HepG2 (cell line): ENCODE results near the gene POLRMT. TPM values are rescaled to one million over a fixed set of nuclear protein-coding genes. Genes with fewer than 3 reads are reported as not detected.

Source experiments
- HDAC1 ChIP-seq: sonication (generic); formaldehyde crosslinking; IDR thresholded peaks from 2 replicates; pipeline ENCODE4 v1.5.1; 2020; ENCODE audit warnings: mild to moderate bottlenecking, missing genetic modification reagents
- KDM3A ChIP-seq: IDR thresholded peaks from 2 replicates; pipeline ENCODE4 v1.6.1; 2018; ENCODE audit warnings: low read depth, missing compliant biosample characterization
- PCBP1 ChIP-seq: fragments of 200-400 bp; formaldehyde crosslinking; IDR thresholded peaks from 2 replicates; pipeline ENCODE4 v1.6.1; 2017; ENCODE audit warnings: mild to moderate bottlenecking, low read depth, low read length, borderline replicate concordance
- POLR2AphosphoS5 ChIP-seq: IDR thresholded peaks from 2 replicates; pipeline ENCODE4 v1.6.1; 2012; ENCODE audit warnings: low read depth, low read length
- PRPF4 ChIP-seq: fragments of 200-400 bp; formaldehyde crosslinking; IDR thresholded peaks from 2 replicates; pipeline ENCODE4 v1.6.1; 2016; ENCODE audit warnings: low read length, low read depth; ENCODE audit not compliant: poor library complexity, severe bottlenecking
- REXO4 ChIP-seq: sonication (generic); formaldehyde crosslinking; IDR thresholded peaks from 2 replicates; pipeline ENCODE4 v1.8.0; 2022; ENCODE audit warnings: missing genetic modification reagents, mild to moderate bottlenecking, borderline replicate concordance
- SOX5 ChIP-seq: IDR thresholded peaks from 2 replicates; pipeline ENCODE4 v1.6.1; 2016; ENCODE audit warnings: borderline replicate concordance
- TEAD3 ChIP-seq: optimal IDR thresholded peaks from 2 replicates; pipeline ENCODE3; 2016; ENCODE audit warnings: borderline replicate concordance
- ZBED4 ChIP-seq: sonication (generic); formaldehyde crosslinking; IDR thresholded peaks from 2 replicates; pipeline ENCODE4 v1.4.0; 2020; ENCODE audit warnings: missing genetic modification reagents, borderline replicate concordance
- ZBTB10 ChIP-seq: sonication (generic); formaldehyde crosslinking; IDR thresholded peaks from 2 replicates; pipeline ENCODE4 v1.4.0; 2020; ENCODE audit warnings: missing genetic modification reagents, borderline replicate concordance
- ZBTB34 ChIP-seq: sonication (generic); formaldehyde crosslinking; IDR thresholded peaks from 2 replicates; pipeline ENCODE4 v1.8.0; 2022; ENCODE audit warnings: mild to moderate bottlenecking, missing genetic modification reagents
- ZFYVE20 ChIP-seq: sonication (generic); formaldehyde crosslinking; IDR thresholded peaks from 2 replicates; pipeline ENCODE4 v1.8.0; 2023; ENCODE audit warnings: low read depth, mild to moderate bottlenecking, moderate library complexity, missing genetic modification reagents, borderline replicate concordance
- ZNF333 ChIP-seq: sonication (generic); formaldehyde crosslinking; IDR thresholded peaks from 2 replicates; pipeline ENCODE4 v1.4.0; 2020; ENCODE audit warnings: mild to moderate bottlenecking, missing genetic modification reagents, borderline replicate concordance
- ZNF354B ChIP-seq: sonication (generic); formaldehyde crosslinking; IDR thresholded peaks from 2 replicates; pipeline ENCODE4 v1.8.0; 2022; ENCODE audit warnings: mild to moderate bottlenecking, missing genetic modification reagents
- ZNF432 ChIP-seq: sonication (generic); formaldehyde crosslinking; IDR thresholded peaks from 2 replicates; pipeline ENCODE4 v1.5.0; 2020; ENCODE audit warnings: missing genetic modification reagents, mild to moderate bottlenecking, borderline replicate concordance
- ZNF451 ChIP-seq: sonication (generic); formaldehyde crosslinking; IDR thresholded peaks from 2 replicates; pipeline ENCODE4 v1.5.0; 2020; ENCODE audit warnings: mild to moderate bottlenecking, missing genetic modification reagents
- ZNF557 ChIP-seq: sonication (generic); formaldehyde crosslinking; IDR thresholded peaks from 2 replicates; pipeline ENCODE4 v1.4.0; 2020; ENCODE audit warnings: missing genetic modification reagents
- ZNF841 ChIP-seq: sonication (generic); formaldehyde crosslinking; IDR thresholded peaks from 2 replicates; pipeline ENCODE4 v1.8.1; 2023; ENCODE audit warnings: missing genetic modification reagents, borderline replicate concordance
- ZSCAN5A ChIP-seq: sonication (generic); formaldehyde crosslinking; IDR thresholded peaks from 2 replicates; pipeline ENCODE4 v1.8.0; 2022; ENCODE audit warnings: mild to moderate bottlenecking, missing genetic modification reagents, borderline replicate concordance
- polyA plus RNA-seq, 8 experiments: library from polyadenylated mRNA; depleted of rRNA in 3 of 8; stranded (reverse) in 7 of 8; unstranded in 1 of 8; fragments of >200 nt; fragmentation: Illumina TruSeq in 4 of 8; extraction: Trizol in 4 of 8; gene quantifications; 2 replicates each; pipeline versions ENCODE4 v1.2.1 to v1.2.3, GENCODE V29; 2011 to 2016; ENCODE audit warnings: low read depth in 4 of 8, missing spikeins in 1 of 8, mixed read lengths in 1 of 8; ENCODE audit not compliant: insufficient read depth in 1 of 8
- total RNA-seq, 5 experiments: library from RNA; depleted of rRNA; stranded (reverse); fragments of >200 nt; fragmentation: Illumina TruSeq; extraction: Trizol; gene quantifications; 2 replicates each; pipeline ENCODE4 v1.2.3, GENCODE V29; 2016; ENCODE audit warnings: low read depth in 1 of 5

POLRMT gene
- total and polyA plus RNA-seq, 2 of the 13 experiments (the other 11 are each of a cell fraction or from before 2014, with no cell fraction given): 78.0 to 101 TPM

GRCh38 chr19:660793-661426 lies 27.6 kb upstream of the POLRMT start (continued):
- TF ChIP-seq SOX5 (peak; percentile 78), ZBTB34 (no peak; the same call in 1 of the 2 replicates), ZSCAN5A (CRISPR knock-in tag) (no peak; the same call in 1 of the 2 replicates), ZNF841 (CRISPR knock-in tag) (0 out of 2 replicates have a peak, but pooled peaks have one; percentile 66), TEAD3 (peak; percentile 83), ZNF451 (CRISPR knock-in tag) (no peak), HDAC1 (CRISPR knock-in tag) (peak; percentile 77), ZNF432 (CRISPR knock-in tag) (no peak), ZNF557 (CRISPR knock-in tag) (0 out of 2 replicates have a peak, but pooled peaks have one; percentile 45), ZBTB10 (CRISPR knock-in tag) (no peak), REXO4 (CRISPR knock-in tag) (no peak), ZFYVE20 (CRISPR knock-in tag) (no peak), POLR2AphosphoS5 (peak; percentile 78), PCBP1 (no peak), PRPF4 (no peak), ZNF333 (CRISPR knock-in tag) (no peak), KDM3A (CRISPR knock-in tag) (no peak; the same call in 1 of the 2 replicates), ZNF354B (CRISPR knock-in tag) (no peak), ZBED4 (CRISPR knock-in tag) (0 out of 2 replicates have a peak, but pooled peaks have one; percentile 33)
